ENCODE results near the gene SLC8A3. TPM values are rescaled to one million over a fixed set of nuclear protein-coding genes. Genes with fewer than 3 reads are reported as not detected.

Gene SLC8A3
- polyA plus RNA-seq, 1 donor from 2014 or later, result not detected

GRCh38 chr14:70152081-70152480 lies 36.7 kb downstream of the SLC8A3 start:
- Mint-ChIP-seq H3K4me1 (peaks cover 0 to 9% (median 3%) of the 10 kb centered on the region in 3 donors), H3K27ac (no peak overlapping the region), H3K9me3 (no peaks in the 10 kb centered on the region), H3K36me3 (no peaks in the 10 kb centered on the region), H3K4me3 (no peak overlapping the region), H3K27me3 (peaks cover 2% of the 10 kb centered on the region)

DNA sequence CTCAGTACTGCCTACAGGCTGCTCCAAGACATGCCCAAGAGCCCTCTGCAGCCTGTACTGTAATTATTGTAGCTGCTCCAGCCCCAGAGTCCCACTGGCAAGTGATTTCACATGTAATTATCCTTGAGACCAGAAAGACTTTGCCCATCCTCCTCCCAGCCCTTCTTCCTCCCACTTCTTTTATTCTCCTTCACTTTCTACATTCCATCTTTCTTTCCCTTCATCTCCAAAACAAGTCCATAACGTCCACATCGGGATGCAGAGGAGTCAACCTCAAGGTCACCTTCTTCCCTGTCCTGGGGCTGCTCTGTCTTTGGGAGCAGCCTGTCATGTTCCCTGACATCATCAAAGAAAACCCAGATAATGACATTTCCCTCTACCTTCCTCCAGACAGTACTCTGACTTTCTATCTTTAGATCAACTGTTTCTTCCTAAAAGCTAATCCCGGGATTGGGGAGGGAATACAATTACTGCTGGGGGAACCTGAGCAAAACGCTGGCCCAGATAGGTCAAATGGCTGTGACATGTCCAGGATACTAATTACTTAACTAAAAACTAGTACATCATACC lies 39.1 kb downstream of the SLC8A3 start:
- H3K27ac Mint-ChIP-seq, result no peak overlapping the region
- H3K4me3 Mint-ChIP-seq, result no peak overlapping the region
- peaks cover 0 to 9% (median 3%) of the 10 kb centered on the region in 3 donors for H3K4me1 Mint-ChIP-seq
- peaks cover 3% of the 10 kb centered on the region for H3K27me3 Mint-ChIP-seq
- H3K36me3 Mint-ChIP-seq, result no peaks in the 10 kb centered on the region
- no peaks in the 10 kb centered on the region for H3K9me3 Mint-ChIP-seq

GRCh38 chr14:70148911-70149595 lies 39.7 kb downstream of the SLC8A3 start:
- peaks cover 3% of the 10 kb centered on the region for H3K27me3 Mint-ChIP-seq
- no peak overlapping the region for H3K4me3 Mint-ChIP-seq
- H3K9me3 Mint-ChIP-seq, result no peaks in the 10 kb centered on the region
- no peaks in the 10 kb centered on the region for H3K36me3 Mint-ChIP-seq
- H3K4me1 Mint-ChIP-seq, result peaks cover 0 to 9% (median 3%) of the 10 kb centered on the region in 3 donors
- H3K27ac Mint-ChIP-seq, result no peak overlapping the region

GRCh38 chr14:70148351-70148750 lies 40.4 kb downstream of the SLC8A3 start:
- H3K4me1 Mint-ChIP-seq, result peaks cover 0 to 9% (median 3%) of the 10 kb centered on the region in 3 donors
- H3K27ac Mint-ChIP-seq, result no peak overlapping the region
- no peak overlapping the region for H3K4me3 Mint-ChIP-seq

DNA sequence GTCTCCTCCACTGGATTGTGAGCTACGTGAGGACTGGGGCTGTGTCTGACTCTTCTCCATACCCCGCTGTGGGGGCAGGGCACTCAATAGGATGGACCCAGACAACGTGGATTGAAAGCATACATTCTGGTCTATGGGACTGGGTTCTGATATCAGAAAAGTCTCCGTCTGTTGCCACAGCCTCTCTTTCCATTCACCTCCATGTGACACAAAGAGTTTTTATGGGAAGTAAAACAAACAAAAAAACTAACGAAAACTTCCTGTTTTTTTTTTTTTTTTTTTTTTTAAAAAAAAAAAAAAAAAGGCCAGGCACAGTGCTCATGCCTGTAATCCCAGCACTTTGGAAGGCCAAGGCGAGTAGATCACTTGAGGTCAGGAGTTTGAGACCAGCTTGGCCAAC lies 44.7 kb downstream of the SLC8A3 start:
- Mint-ChIP-seq H3K36me3 (no peaks in the 10 kb centered on the region), H3K4me1 (peaks cover 6 to 8% (median 6%) of the 10 kb centered on the region in 3 donors), H3K9me3 (peaks cover 0 to 2% (median 1%) of the 10 kb centered on the region in 3 donors), H3K27me3 (peaks cover 7% of the 10 kb centered on the region), H3K4me3 (no peak overlapping the region), H3K27ac (no peak overlapping the region)

More at GRCh38 chr14:70148351-70148750, 40.4 kb downstream of the SLC8A3 start:
- no peaks in the 10 kb centered on the region for H3K36me3 Mint-ChIP-seq
- peaks cover 0 to 1% (median 0%) of the 10 kb centered on the region in 3 donors for H3K9me3 Mint-ChIP-seq
- peaks cover 2% of the 10 kb centered on the region for H3K27me3 Mint-ChIP-seq

GRCh38 chr14:70143306-70143705 lies 45.4 kb downstream of the SLC8A3 start:
- Mint-ChIP-seq H3K27me3 (peaks cover 10% of the 10 kb centered on the region), H3K4me3 (no peak overlapping the region), H3K27ac (no peak overlapping the region), H3K36me3 (no peaks in the 10 kb centered on the region), H3K4me1 (peaks cover 5 to 8% (median 6%) of the 10 kb centered on the region in 3 donors), H3K9me3 (peaks cover 0 to 2% (median 1%) of the 10 kb centered on the region in 3 donors)

DNA sequence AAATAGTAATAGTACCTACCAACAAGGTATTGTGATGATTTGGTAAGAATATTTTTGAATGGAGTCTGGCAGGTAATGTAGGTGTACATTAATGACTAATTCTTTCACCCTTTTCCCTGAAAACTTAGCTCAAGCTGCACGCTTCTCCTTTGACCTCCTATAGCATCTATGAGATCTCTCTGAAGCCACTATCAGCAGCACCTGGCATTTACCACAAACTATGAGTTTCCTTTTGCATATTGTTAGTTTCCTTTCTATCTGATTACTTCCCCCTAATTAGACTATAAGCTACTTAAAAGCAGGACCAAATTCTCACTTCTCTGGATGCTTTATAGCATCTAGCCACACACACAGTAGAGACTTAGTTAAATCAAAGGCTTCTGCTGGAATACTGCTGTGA lies 48.1 kb downstream of the SLC8A3 start:
- Mint-ChIP-seq H3K36me3 (no peaks in the 10 kb centered on the region), H3K4me3 (no peak overlapping the region), H3K9me3 (peaks cover 0 to 2% (median 1%) of the 10 kb centered on the region in 3 donors), H3K27me3 (peaks cover 13% of the 10 kb centered on the region), H3K4me1 (peaks cover 5 to 8% (median 6%) of the 10 kb centered on the region in 3 donors), H3K27ac (no peak overlapping the region)

DNA sequence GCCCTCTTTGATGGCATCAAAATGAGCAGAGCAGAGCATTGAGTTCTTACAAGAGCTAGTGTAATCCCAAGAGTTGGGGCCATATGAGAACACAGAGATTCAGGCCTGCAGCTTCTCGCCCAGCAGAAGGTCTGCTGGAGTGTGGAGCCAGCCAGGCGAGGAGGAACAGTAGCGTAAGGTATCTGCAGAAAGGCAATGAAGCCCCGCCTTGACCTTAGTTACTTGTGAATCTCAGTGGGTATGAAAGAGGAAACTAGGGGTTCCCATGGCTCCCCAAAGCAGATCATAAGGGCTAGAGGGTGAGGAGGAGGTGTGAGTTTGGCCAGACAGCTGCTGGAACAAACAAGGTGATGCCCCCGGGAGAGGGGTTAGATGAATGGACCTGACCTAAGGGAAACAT lies 49.4 kb downstream of the SLC8A3 start:
- Mint-ChIP-seq H3K27me3 (peaks cover 13% of the 10 kb centered on the region), H3K27ac (no peak overlapping the region), H3K9me3 (peaks cover 0 to 2% (median 1%) of the 10 kb centered on the region in 3 donors), H3K4me3 (peak overlapping the region in 1 of 4 donors; percentile 69), H3K4me1 (peaks cover 5 to 8% (median 6%) of the 10 kb centered on the region in 3 donors), H3K36me3 (no peaks in the 10 kb centered on the region)

- Mint-ChIP-seq H3K36me3 (no peaks in the 10 kb centered on the region), H3K27me3 (peaks cover 13% of the 10 kb centered on the region), H3K4me3 (no peak overlapping the region), H3K4me1 (peaks cover 5 to 8% (median 6%) of the 10 kb centered on the region in 3 donors), H3K27ac (no peak overlapping the region), H3K9me3 (peaks cover 0 to 2% (median 0%) of the 10 kb centered on the region in 3 donors)
Measured at GRCh38 chr14:70137788-70138187, 51.0 kb downstream of the SLC8A3 start.

GRCh38 chr14:70133461-70133860 lies 55.3 kb downstream of the SLC8A3 start:
- Mint-ChIP-seq H3K4me1 (no peaks in the 10 kb centered on the region), H3K4me3 (no peak overlapping the region), H3K36me3 (no peaks in the 10 kb centered on the region), H3K9me3 (no peaks in the 10 kb centered on the region), H3K27ac (no peak overlapping the region), H3K27me3 (peaks cover 16% of the 10 kb centered on the region)

- Mint-ChIP-seq H3K27me3 (peaks cover 12% of the 10 kb centered on the region), H3K27ac (no peak overlapping the region), H3K4me3 (no peak overlapping the region), H3K9me3 (no peaks in the 10 kb centered on the region), H3K36me3 (no peaks in the 10 kb centered on the region), H3K4me1 (no peaks in the 10 kb centered on the region)
Measured at GRCh38 chr14:70130482-70130881, 58.3 kb downstream of the SLC8A3 start.

- Mint-ChIP-seq H3K9me3 (no peaks in the 10 kb centered on the region), H3K36me3 (no peaks in the 10 kb centered on the region), H3K4me1 (no peaks in the 10 kb centered on the region), H3K27ac (no peak overlapping the region), H3K27me3 (peaks cover 10% of the 10 kb centered on the region), H3K4me3 (no peak overlapping the region)
Measured at GRCh38 chr14:70127186-70127585, 61.6 kb downstream of the SLC8A3 start.

DNA sequence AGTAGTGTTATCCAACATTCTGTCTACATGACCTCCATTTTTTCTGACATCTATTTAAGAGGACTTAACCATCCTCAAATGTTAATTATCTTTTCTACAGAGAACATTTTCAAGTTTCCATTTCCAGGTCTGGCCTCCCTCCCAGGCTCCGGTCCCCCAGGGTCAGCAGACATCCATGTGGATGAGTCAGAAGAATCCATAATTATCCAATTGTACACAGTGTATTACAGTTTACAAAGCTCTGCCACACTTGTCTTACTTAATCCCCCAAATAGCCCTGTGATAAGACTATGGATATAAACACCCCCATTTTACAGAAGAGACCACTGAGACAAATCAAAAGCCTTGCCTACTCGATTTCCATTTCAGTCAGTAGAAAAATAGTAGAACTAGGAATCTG lies 65.0 kb downstream of the SLC8A3 start:
- Mint-ChIP-seq H3K9me3 (no peaks in the 10 kb centered on the region), H3K4me1 (no peaks in the 10 kb centered on the region), H3K27me3 (peaks cover 2% of the 10 kb centered on the region), H3K27ac (no peak overlapping the region), H3K4me3 (no peak overlapping the region), H3K36me3 (no peaks in the 10 kb centered on the region)

DNA sequence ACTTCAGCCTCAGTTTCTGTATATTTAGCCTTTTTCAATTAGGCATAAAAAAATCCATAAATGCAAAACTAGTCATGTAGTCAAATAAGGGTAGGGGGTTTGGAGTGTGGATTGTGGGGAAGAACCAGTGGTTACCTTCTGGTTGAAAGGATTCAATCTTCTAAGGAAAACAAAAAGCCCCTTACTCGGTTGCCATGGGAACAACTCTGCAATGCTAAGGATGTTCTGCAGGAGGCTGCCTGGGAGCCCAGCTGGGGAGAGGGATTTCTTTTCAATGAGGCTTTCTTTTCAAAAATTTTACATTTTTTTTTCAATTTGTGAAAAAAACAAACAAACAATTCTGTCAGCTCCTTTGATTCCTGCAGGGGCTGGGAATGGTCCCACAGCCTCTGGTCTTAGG lies 67.2 kb downstream of the SLC8A3 start:
- Mint-ChIP-seq H3K4me1 (peaks cover 0 to 10% (median 0%) of the 10 kb centered on the region in 3 donors), H3K27ac (no peak overlapping the region), H3K36me3 (no peaks in the 10 kb centered on the region), H3K9me3 (no peaks in the 10 kb centered on the region), H3K4me3 (no peak overlapping the region), H3K27me3 (peaks cover 7% of the 10 kb centered on the region)

DNA sequence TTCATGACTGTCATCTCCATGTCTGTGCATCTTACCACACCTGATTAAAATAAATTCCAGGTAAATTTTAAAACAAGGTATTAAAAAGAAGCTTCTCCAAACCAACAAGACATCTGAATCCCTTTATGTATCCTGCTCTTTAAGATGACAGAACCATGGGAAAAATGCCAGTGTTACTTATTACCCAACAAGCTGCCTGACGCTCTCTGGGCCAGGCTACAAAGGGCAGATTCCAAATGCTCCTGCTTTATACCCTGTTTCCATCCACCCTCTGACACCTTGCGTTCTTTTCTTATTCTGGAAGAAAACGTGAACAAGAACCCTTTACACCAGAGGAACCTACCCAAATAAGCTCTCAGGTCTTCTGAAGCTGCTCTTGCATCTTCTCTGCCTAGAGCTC lies 70.7 kb downstream of the SLC8A3 start:
- no peaks in the 10 kb centered on the region for H3K9me3 Mint-ChIP-seq
- H3K4me1 Mint-ChIP-seq, result peaks cover 0 to 10% (median 0%) of the 10 kb centered on the region in 3 donors
- H3K27me3 Mint-ChIP-seq, result peaks cover 7% of the 10 kb centered on the region
- no peak overlapping the region for H3K27ac Mint-ChIP-seq
- H3K36me3 Mint-ChIP-seq, result no peaks in the 10 kb centered on the region
- no peak overlapping the region for H3K4me3 Mint-ChIP-seq

- no peak overlapping the region for H3K4me3 Mint-ChIP-seq
- no peaks in the 10 kb centered on the region for H3K36me3 Mint-ChIP-seq
- peaks cover 7% of the 10 kb centered on the region for H3K27me3 Mint-ChIP-seq
- peaks cover 0 to 10% (median 0%) of the 10 kb centered on the region in 3 donors for H3K4me1 Mint-ChIP-seq
- H3K27ac Mint-ChIP-seq, result no peak overlapping the region
- no peaks in the 10 kb centered on the region for H3K9me3 Mint-ChIP-seq
Measured at GRCh38 chr14:70116278-70116677, 72.5 kb downstream of the SLC8A3 start.
